K562 (cell line): ENCODE data around the gene CLCNKB. TPM values are rescaled to one million over a fixed set of nuclear protein-coding genes. Genes with fewer than 3 reads are reported as not detected.

Source experiments
- CBFB ChIP-seq: sonication (generic); formaldehyde crosslinking; IDR thresholded peaks from 2 replicates; pipeline ENCODE4 v1.4.0; 2020; ENCODE audit warnings: mild to moderate bottlenecking, missing genetic modification reagents
- ETS2 ChIP-seq: IDR thresholded peaks from 2 replicates; pipeline ENCODE4 v1.6.1; 2016; ENCODE audit warnings: borderline replicate concordance, missing genetic modification characterization, mild to moderate bottlenecking, moderate library complexity, missing compliant biosample characterization; ENCODE audit not compliant: poor library complexity, severe bottlenecking
- FOXP4 ChIP-seq: sonication (generic); formaldehyde crosslinking; IDR thresholded peaks from 2 replicates; pipeline ENCODE4 v1.8.0; 2022; ENCODE audit warnings: mild to moderate bottlenecking, missing genetic modification reagents, borderline replicate concordance
- HEY1 ChIP-seq: fragments of 250-450 bp; sonication (Bioruptor Pico); IDR thresholded peaks from 2 replicates; pipeline ENCODE4 v1.5.0; 2020; ENCODE audit warnings: mild to moderate bottlenecking, moderate library complexity, borderline replicate concordance
- KLF1 ChIP-seq: fragments of 450-650 bp; IDR thresholded peaks from 2 replicates; pipeline ENCODE4 v1.6.1; 2016; ENCODE audit warnings: missing genetic modification characterization, missing compliant biosample characterization
- KLF16 ChIP-seq: IDR thresholded peaks from 2 replicates; pipeline ENCODE4 v1.6.1; 2016; ENCODE audit warnings: antibody characterized with exemption
- LCOR ChIP-seq: sonication (generic); formaldehyde crosslinking; IDR thresholded peaks from 2 replicates; pipeline ENCODE4 v1.8.0; 2022; ENCODE audit warnings: mild to moderate bottlenecking, missing genetic modification reagents
- MYNN ChIP-seq, 2 experiments: sonication (generic); formaldehyde crosslinking in 1 of 2; IDR thresholded peaks; 2 replicates each; pipeline versions ENCODE4 v1.5.0 to v1.6.1; 2016 to 2020; ENCODE audit warnings: antibody characterized with exemption in 1 of 2, missing genetic modification reagents in 1 of 2
- NELFE ChIP-seq: IDR thresholded peaks from 2 replicates; pipeline ENCODE4 v1.6.1; 2011; ENCODE audit warnings: mild to moderate bottlenecking; ENCODE audit not compliant: insufficient read depth, insufficient read length
- NEUROD1 ChIP-seq: fragments of 150-350 bp; IDR thresholded peaks from 2 replicates; pipeline ENCODE4 v1.6.1; 2014; ENCODE audit warnings: borderline replicate concordance, low read length, low read depth; ENCODE audit not compliant: partially characterized antibody
- NONO ChIP-seq, 2 experiments: fragments of 200-400 bp in 1 of 2; fragments of 450-650 bp in 1 of 2; formaldehyde crosslinking in 1 of 2; IDR thresholded peaks; 2 replicates each; pipeline ENCODE4 v1.6.1; 2017; ENCODE audit warnings: low read depth in 2 of 2, mild to moderate bottlenecking in 2 of 2, moderate library complexity in 2 of 2, low read length in 1 of 2
- SMC3 ChIP-seq: conservative IDR thresholded peaks from 2 replicates; pipeline ENCODE4 v1.6.1; 2011; ENCODE audit warnings: low read depth, low read length, improper control_type of control experiment; ENCODE audit not compliant: insufficient read depth
- SREBF1 ChIP-seq: fragments of 150-350 bp; IDR thresholded peaks from 2 replicates; pipeline ENCODE4 v1.6.1; 2014; ENCODE audit warnings: antibody characterized with exemption, low read depth, low read length, borderline replicate concordance
- THAP7 ChIP-seq: fragments of 250-450 bp; sonication (Bioruptor Pico); IDR thresholded peaks from 2 replicates; pipeline ENCODE4 v1.5.0; 2021
- ZNF165 ChIP-seq: fragments of 250-450 bp; sonication (Bioruptor Pico); IDR thresholded peaks from 2 replicates; pipeline ENCODE4 v1.4.0; 2020; ENCODE audit warnings: borderline replicate concordance
- ZNF408 ChIP-seq: fragments of 250-450 bp; sonication (Bioruptor Pico); IDR thresholded peaks from 2 replicates; pipeline ENCODE4 v1.4.0; 2020; ENCODE audit warnings: low read depth, mild to moderate bottlenecking, moderate library complexity
- ZNF707 ChIP-seq: fragments of 250-450 bp; sonication (Bioruptor Pico); conservative IDR thresholded peaks from 2 replicates; pipeline ENCODE4 v1.8.0; 2022; ENCODE audit warnings: inconsistent platforms, mild to moderate bottlenecking, moderate library complexity
- polyA plus RNA-seq, 8 experiments: library from polyadenylated mRNA; depleted of rRNA in 4 of 8; stranded (reverse) in 5 of 8; unstranded in 3 of 8; fragments of >200 nt; fragmentation: Nextera tagmentation in 2 of 8; fragmentation: Illumina TruSeq in 1 of 8; extraction: Ambion mirVana in 2 of 8; extraction: Trizol in 1 of 8; gene quantifications; 2 replicates each; pipeline versions ENCODE4 v1.2.1 to v1.2.3, GENCODE V29; 2011 to 2014; ENCODE audit warnings: inconsistent platforms in 1 of 8, missing spikeins in 1 of 8
- total RNA-seq, 7 experiments: library from RNA; depleted of rRNA in 6 of 7; stranded (reverse); fragments of >200 nt in 6 of 7; fragmentation: Illumina TruSeq in 2 of 7; extraction: Trizol in 2 of 7; gene quantifications; 2 replicates each; pipeline versions ENCODE4 v1.2.1 to v1.2.3, GENCODE V29; 2011 to 2021; ENCODE audit warnings: low replicate concordance in 1 of 7
- TF ChIP-seq, protein P1 (sequence below): fragments of 450-650 bp; IDR thresholded peaks from 2 replicates; pipeline ENCODE4 v1.6.1; 2016
- TF ChIP-seq, protein P2 (sequence below): sonication (generic); formaldehyde crosslinking; IDR thresholded peaks from 2 replicates; pipeline ENCODE4 v1.8.0; 2023; ENCODE audit warnings: mild to moderate bottlenecking, missing genetic modification reagents

The CLCNKB gene
- total and polyA plus RNA-seq, 9 of the 15 experiments (the other 6 are each of a cell fraction or from before 2014, with no cell fraction given): 0.08 to 1.7 (median 0.64) TPM

DNA sequence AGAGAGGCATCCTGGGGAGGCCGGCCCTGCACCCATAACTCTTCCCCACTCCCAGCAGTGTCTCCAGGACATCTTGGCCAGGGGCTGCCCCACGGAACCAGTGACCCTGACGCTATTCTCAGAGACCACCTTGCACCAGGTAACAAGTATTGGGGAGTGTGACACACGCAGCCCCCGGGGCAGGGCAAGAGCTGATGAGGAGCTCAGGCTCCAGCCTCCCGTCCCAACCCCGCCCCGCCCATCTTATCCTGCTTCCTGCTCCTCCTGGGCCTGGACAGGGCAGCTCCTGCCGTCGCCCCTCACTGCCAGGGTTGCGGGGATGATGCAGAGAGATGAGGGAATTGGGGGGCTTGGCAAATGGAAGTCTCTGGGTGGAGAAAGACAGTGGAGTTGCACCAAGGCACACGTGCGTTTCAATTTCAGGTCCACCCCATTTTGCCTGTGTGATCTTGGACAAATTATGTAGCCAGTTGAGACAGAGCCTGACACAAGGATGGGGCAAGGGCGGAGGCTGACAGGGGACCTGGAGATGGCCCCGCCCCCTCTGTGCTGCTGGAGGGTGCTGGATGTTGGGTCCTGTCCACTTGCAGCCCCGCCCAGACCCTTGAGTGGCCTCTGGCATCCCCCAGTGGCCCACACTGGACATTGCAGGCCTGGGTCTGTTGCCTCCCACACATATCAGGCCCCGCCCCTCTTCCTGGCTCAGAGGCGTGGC, 11.0 kb upstream of the CLCNKB start (continued):
- TF ChIP-seq HEY1 (CRISPR knock-in tag) (peak; percentile 70; the same call in 1 of the 2 replicates), KLF1 (tag) (peak; percentile 75; the same call in 1 of the 2 replicates), NEUROD1 (peak; percentile 66), LCOR (CRISPR knock-in tag) (peak; percentile 50; the same call in 1 of the 2 replicates), THAP7 (CRISPR knock-in tag) (no peak), NELFE (no peak), SMC3 (peak; percentile 98), ETS2 (tag) (no peak), ZNF408 (CRISPR knock-in tag) (no peak), KLF16 (peak; percentile 95), SREBF1 (0 out of 2 replicates have a peak, but pooled peaks have one; percentile 19), MYNN (IDR thresholded peaks at IDR 0.05) (peak; percentile 80; the same call in 1 of the 2 replicates), MYNN (CRISPR knock-in tag; IDR thresholded peaks at IDR 0.05) (no peak), ZNF165 (CRISPR knock-in tag) (no peak), NONO (IDR thresholded peaks at IDR 0.05; ENCODE audit: low read depth in 2 of 2, low read length in 1 of 2) (peak in 1 of 2 experiments; percentile 67; a peak in 1 of 4 replicates), ZNF707 (CRISPR knock-in tag) (no peak), CBFB (CRISPR knock-in tag) (no peak), FOXP4 (no peak)
- TF ChIP-seq, protein P1, sequence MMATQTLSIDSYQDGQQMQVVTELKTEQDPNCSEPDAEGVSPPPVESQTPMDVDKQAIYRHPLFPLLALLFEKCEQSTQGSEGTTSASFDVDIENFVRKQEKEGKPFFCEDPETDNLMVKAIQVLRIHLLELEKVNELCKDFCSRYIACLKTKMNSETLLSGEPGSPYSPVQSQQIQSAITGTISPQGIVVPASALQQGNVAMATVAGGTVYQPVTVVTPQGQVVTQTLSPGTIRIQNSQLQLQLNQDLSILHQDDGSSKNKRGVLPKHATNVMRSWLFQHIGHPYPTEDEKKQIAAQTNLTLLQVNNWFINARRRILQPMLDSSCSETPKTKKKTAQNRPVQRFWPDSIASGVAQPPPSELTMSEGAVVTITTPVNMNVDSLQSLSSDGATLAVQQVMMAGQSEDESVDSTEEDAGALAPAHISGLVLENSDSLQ: peak; percentile 64
- TF ChIP-seq, protein P2, sequence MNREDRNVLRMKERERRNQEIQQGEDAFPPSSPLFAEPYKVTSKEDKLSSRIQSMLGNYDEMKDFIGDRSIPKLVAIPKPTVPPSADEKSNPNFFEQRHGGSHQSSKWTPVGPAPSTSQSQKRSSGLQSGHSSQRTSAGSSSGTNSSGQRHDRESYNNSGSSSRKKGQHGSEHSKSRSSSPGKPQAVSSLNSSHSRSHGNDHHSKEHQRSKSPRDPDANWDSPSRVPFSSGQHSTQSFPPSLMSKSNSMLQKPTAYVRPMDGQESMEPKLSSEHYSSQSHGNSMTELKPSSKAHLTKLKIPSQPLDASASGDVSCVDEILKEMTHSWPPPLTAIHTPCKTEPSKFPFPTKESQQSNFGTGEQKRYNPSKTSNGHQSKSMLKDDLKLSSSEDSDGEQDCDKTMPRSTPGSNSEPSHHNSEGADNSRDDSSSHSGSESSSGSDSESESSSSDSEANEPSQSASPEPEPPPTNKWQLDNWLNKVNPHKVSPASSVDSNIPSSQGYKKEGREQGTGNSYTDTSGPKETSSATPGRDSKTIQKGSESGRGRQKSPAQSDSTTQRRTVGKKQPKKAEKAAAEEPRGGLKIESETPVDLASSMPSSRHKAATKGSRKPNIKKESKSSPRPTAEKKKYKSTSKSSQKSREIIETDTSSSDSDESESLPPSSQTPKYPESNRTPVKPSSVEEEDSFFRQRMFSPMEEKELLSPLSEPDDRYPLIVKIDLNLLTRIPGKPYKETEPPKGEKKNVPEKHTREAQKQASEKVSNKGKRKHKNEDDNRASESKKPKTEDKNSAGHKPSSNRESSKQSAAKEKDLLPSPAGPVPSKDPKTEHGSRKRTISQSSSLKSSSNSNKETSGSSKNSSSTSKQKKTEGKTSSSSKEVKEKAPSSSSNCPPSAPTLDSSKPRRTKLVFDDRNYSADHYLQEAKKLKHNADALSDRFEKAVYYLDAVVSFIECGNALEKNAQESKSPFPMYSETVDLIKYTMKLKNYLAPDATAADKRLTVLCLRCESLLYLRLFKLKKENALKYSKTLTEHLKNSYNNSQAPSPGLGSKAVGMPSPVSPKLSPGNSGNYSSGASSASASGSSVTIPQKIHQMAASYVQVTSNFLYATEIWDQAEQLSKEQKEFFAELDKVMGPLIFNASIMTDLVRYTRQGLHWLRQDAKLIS: peak; percentile 62; the same call in 1 of the 2 replicates
